GM18907 (cell line): ENCODE data around the gene NYAP1.
"Not testable (repeated sequence)": the region's sequence is repeated elsewhere in the genome, so short reads cannot be mapped to it uniquely, and the experiment has no call there.

ENCODE experiments used
- ATAC-seq: cut with Tn5 transposase; IDR thresholded peaks from one replicate; pipeline ENCODE4 v1.9.1; 2021; ENCODE audit warnings: mild to moderate bottlenecking, moderate library complexity; ENCODE audit not compliant: unreplicated experiment

NYAP1 gene

GRCh38 chr7:100481466-100481865 lies 2.3 kb upstream of the NYAP1 start:
- no peak for ATAC-seq

GRCh38 chr7:100482728-100483089 lies 1.0 kb upstream of the NYAP1 start:
- ATAC-seq, result no peak

- no peak for ATAC-seq
These were observed 521 bp upstream of the NYAP1 start for GRCh38 chr7:100483090-100483721.

- ATAC-seq, result no peak
These were observed 932 bp downstream of the NYAP1 start for GRCh38 chr7:100484673-100485045.

GRCh38 chr7:100485471-100485876 lies 1.7 kb downstream of the NYAP1 start:
- ATAC-seq, result no peak

- ATAC-seq, result no peak
These were observed 2.4 kb downstream of the NYAP1 start for GRCh38 chr7:100486111-100486636.

- ATAC-seq, result no peak
These were observed 3.2 kb downstream of the NYAP1 start for GRCh38 chr7:100486753-100487446.

- ATAC-seq, result no peak
These were observed 4.8 kb downstream of the NYAP1 start for GRCh38 chr7:100488333-100489095.

- ATAC-seq, result no peak
These were observed 5.4 kb downstream of the NYAP1 start for GRCh38 chr7:100489121-100489520.

- no peak for ATAC-seq
These were observed 6.1 kb downstream of the NYAP1 start for GRCh38 chr7:100489824-100490223.

- ATAC-seq, result no peak
These were observed 6.9 kb downstream of the NYAP1 start for GRCh38 chr7:100490483-100491191.

GRCh38 chr7:100491192-100491578 lies 7.5 kb downstream of the NYAP1 start:
- ATAC-seq, result no peak

GRCh38 chr7:100492738-100493475 lies 9.2 kb downstream of the NYAP1 start:
- no peak for ATAC-seq

GRCh38 chr7:100493476-100494264 lies 9.9 kb downstream of the NYAP1 start:
- no peak for ATAC-seq

GRCh38 chr7:100496509-100496908 lies 12.8 kb downstream of the NYAP1 start:
- no peak for ATAC-seq

- ATAC-seq, result not testable (repeated sequence)
These were observed 17.0 kb downstream of the NYAP1 start for GRCh38 chr7:100500743-100501142.

- not testable (repeated sequence) for ATAC-seq
These were observed 20.3 kb downstream of the NYAP1 start for GRCh38 chr7:100504031-100504430.

GRCh38 chr7:100504887-100505611 lies 21.3 kb downstream of the NYAP1 start:
- ATAC-seq, result no peak

- ATAC-seq, result no peak
These were observed 22.7 kb downstream of the NYAP1 start for GRCh38 chr7:100506356-100506923.
